Heart right ventricle (tissue), 16 donors: ENCODE measurements around the gene THSD7B. TPM values are rescaled to one million over a fixed set of nuclear protein-coding genes. Genes with fewer than 3 reads are reported as not detected.

Experiments
- ATAC-seq, 8 donors: fragments of 200-7000 bp; cut with Tn5 transposase; one replicate each; pipeline ENCODE4 v1.9.1; 2020; ENCODE audit warnings: mild to moderate bottlenecking in 8 of 8, moderate library complexity in 8 of 8, moderate number of reproducible peaks in 1 of 8
- DNase-seq, 2 donors: peaks; one replicate each; pipeline ENCODE4 v3.0.0-alpha.2; 2020
- H3K27ac ChIP-seq, 10 donors: fragments of 200-600 bp; sonication (generic) in 2 of 10; one replicate each; pipeline versions ENCODE4 v1.5.0 to v1.8.0; 2020 to 2022; ENCODE audit warnings: mild to moderate bottlenecking in 3 of 10
- H3K27me3 ChIP-seq, 7 donors: fragments of 200-600 bp; one replicate each; pipeline ENCODE4 v1.8.0; 2021 to 2022; ENCODE audit warnings: mild to moderate bottlenecking in 2 of 7
- H3K36me3 ChIP-seq, 9 donors: fragments of 200-600 bp; sonication (generic) in 1 of 9; one replicate each; pipeline versions ENCODE4 v1.5.0 to v1.8.0; 2020 to 2022; ENCODE audit warnings: mild to moderate bottlenecking in 2 of 9
- H3K4me1 ChIP-seq, 9 donors: fragments of 200-600 bp; sonication (generic) in 1 of 9; one replicate each; pipeline versions ENCODE4 v1.5.0 to v1.8.0; 2020 to 2022; ENCODE audit warnings: mild to moderate bottlenecking in 4 of 9
- H3K4me3 ChIP-seq, 10 donors: fragments of 200-600 bp; sonication (generic) in 2 of 10; one replicate each; pipeline versions ENCODE4 v1.5.0 to v1.8.0; 2020 to 2022; ENCODE audit warnings: mild to moderate bottlenecking in 7 of 10, moderate library complexity in 2 of 10
- H3K9me3 ChIP-seq, 11 donors: fragments of 200-600 bp in 10 of 11; sonication (generic) in 2 of 11; one replicate each; pipeline versions ENCODE4 v1.5.0 to v1.8.0; 2013 to 2022; ENCODE audit warnings: mild to moderate bottlenecking in 2 of 11, control low read depth in 1 of 11, moderate library complexity in 1 of 11
- CTCF ChIP-seq, 9 donors: fragments of 200-600 bp; sonication (generic) in 2 of 9; IDR thresholded peaks; one replicate each; pipeline versions ENCODE4 v1.5.0 to v1.8.0; 2021 to 2022; ENCODE audit warnings: antibody characterized with exemption in 9 of 9, mild to moderate bottlenecking in 5 of 9, moderate library complexity in 1 of 9
- WGBS, 2 donors: extraction: QIAGEN DNeasy Blood & Tissue Kit; methylation state at CpG; one replicate each; pipeline ENCODE4 v1.1.7; 2013; ENCODE audit warnings: inconsistent platforms in 1 of 2; 5-methylcytosine and 5-hydroxymethylcytosine counted together
- intact Hi-C, 10 donors: fragments of 100-400 bp; cut with DNase I; formaldehyde crosslinking; loops; one replicate each; pipeline versions ENCODE4 v1.11.1 to v1.14.2; 2022
- polyA plus RNA-seq, 2 donors: library from polyadenylated mRNA; stranded (reverse); fragments of 200-250 nt; gene quantifications; one replicate each; pipeline ENCODE4 v1.2.3, GENCODE V29; 2013
- total RNA-seq, 10 donors: library from RNA; stranded (reverse); fragmentation: NEBNext Ultra II Directional in 3 of 10; extraction: Animal tissue kit (Norgen Biotek cat#: 25700) in 3 of 10; gene quantifications; one replicate each; pipeline versions ENCODE4 v1.2.1 to v1.2.4, GENCODE V29; 2021 to 2023
- donor health status: Arrhythmogenic right ventricular cardiomyopathy.
- donor health status: ischemic (EF 13 %, LVEDD 7.1; RV severe dilation, severe dysfunction).
- donor health status: healthy with polysubstance abuse.
- donor health status: DM: no; HTN: yes; CAD: no.
- donor health status: DM: no; HTN: no; CAD: no.
- donor health status: ischemic (EF 25% LVEDD 6.9; RV normal size, moderate dysfunction).
- donor health status: ischemic (EF 25% LVEDD 5.7; RV mildly dilated, moderate dysfunction).
- donor health status: healthy.
- donor health status: DM: yes; HTN: yes; CAD: no.
- donor health status: Ischemic cardiomyopathy.
- donor health status: ischemic (EF 35%, LVEDD 5.7; RV mildly dilated, moderate dysfunction).
- donor health status: nonischemic (EF 11% LVEDD 7.7; RV severe dilation, severe dysfunction).
- donor health status: DM: yes; HTN: yes; CAD: no.
- donor health status: PGD.
- donor health status: ischemic (EF 29% LVEDD 5.4; RV normal size, mild dysfunction).
- donor health status: nonischemic (EF 23%, LVEDD 6.1; RV moderate dilation, normal function).

Gene THSD7B
- total and polyA plus RNA-seq, 12 donors, result 0.01 to 0.39 (median 0.18) TPM

GRCh38 chr2:137187216-137187615 lies 421.9 kb downstream of the THSD7B start:
- 71 to 86% methylated on average over 2 of the region's 2 CpGs for WGBS, 2 donors
- intact Hi-C loops, result no loop called here
- no peaks in the 10 kb centered on the region for H3K4me1 ChIP-seq

DNA sequence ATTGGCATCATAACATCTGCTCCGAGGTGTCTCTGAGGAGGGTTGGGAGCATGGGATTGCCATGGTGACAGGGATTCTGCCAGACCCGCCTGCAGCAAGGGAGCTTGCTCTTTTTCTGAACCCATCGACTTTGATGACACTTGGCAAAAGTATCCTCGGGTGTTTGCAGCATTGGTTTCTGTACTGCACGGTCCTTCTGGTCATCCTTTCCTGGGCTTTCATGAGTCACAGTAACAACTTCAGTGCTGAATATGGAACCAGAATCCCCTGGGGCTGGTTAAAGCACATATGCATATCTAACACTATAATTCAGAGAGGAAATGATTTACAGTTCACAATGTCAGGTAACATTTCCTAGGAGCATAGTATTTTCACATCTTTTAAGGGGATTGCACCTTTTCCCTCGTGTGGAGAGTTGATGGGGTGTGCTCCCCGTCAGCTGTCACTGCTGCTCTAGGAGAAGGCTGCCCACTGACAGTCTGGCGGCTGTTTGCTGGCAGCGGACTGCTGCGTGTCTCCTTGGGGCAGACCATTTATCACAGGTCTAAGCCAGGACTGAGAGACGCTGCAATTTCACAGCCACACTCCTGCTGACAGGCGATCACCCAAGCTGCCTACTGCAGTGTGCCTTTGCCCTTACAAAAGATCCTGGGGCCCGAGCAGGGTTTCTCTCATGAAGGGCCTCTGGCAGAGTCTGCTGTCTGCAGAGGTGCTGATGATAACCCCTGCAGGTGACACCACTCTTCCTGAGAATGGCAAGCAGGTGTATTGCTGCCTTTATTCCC lies 425.3 kb downstream of the THSD7B start:
- no peaks in the 10 kb centered on the region for H3K36me3 ChIP-seq
- no peak overlapping the region for H3K27ac ChIP-seq
- no peak overlapping the region for H3K4me3 ChIP-seq
- no peaks in the 10 kb centered on the region for H3K4me1 ChIP-seq
- WGBS, 2 donors, result 37 to 41% methylated on average over 13 of the region's 13 CpGs
- peaks cover 0 to 2% (median 0%) of the 10 kb centered on the region in 7 donors for H3K27me3 ChIP-seq
- peak in 5 of 8 donors; percentile 41 to 88 (median 73) for ATAC-seq
- H3K9me3 ChIP-seq, result peaks cover 0 to 4% (median 0%) of the 10 kb centered on the region in 11 donors
- no peak for TF ChIP-seq CTCF (IDR thresholded peaks at IDR 0.05)
- intact Hi-C loops, result no loop called here
- DNase-seq, result peak; percentile 12 to 23

More at GRCh38 chr2:137187216-137187615, 421.9 kb downstream of the THSD7B start:
- Histone ChIP-seq H3K27me3 (peaks cover 0 to 2% (median 0%) of the 10 kb centered on the region in 7 donors), H3K27ac (no peak overlapping the region), H3K9me3 (peaks cover 0 to 9% (median 0%) of the 10 kb centered on the region in 11 donors), H3K4me3 (no peak overlapping the region), H3K36me3 (no peaks in the 10 kb centered on the region)
- no peak for DNase-seq
- ATAC-seq, result no peak
- TF ChIP-seq CTCF (IDR thresholded peaks at IDR 0.05), result no peak

GRCh38 chr2:137192366-137193310 lies 427.3 kb downstream of the THSD7B start:
- TF ChIP-seq CTCF (IDR thresholded peaks at IDR 0.05), result no peak
- intact Hi-C loops, result no loop called here
- H3K9me3 ChIP-seq, result peaks cover 0 to 3% (median 0%) of the 10 kb centered on the region in 11 donors
- H3K4me1 ChIP-seq, result no peaks in the 10 kb centered on the region
- no peaks in the 10 kb centered on the region for H3K36me3 ChIP-seq
- H3K4me3 ChIP-seq, result no peak overlapping the region
- no peak for DNase-seq
- H3K27ac ChIP-seq, result no peak overlapping the region
- H3K27me3 ChIP-seq, result peaks cover 0 to 2% (median 0%) of the 10 kb centered on the region in 7 donors
- whole genome bisulfite sequencing, 2 donors, result 68 to 78% methylated on average over 6 of the region's 6 CpGs
- ATAC-seq, result no peak

DNA sequence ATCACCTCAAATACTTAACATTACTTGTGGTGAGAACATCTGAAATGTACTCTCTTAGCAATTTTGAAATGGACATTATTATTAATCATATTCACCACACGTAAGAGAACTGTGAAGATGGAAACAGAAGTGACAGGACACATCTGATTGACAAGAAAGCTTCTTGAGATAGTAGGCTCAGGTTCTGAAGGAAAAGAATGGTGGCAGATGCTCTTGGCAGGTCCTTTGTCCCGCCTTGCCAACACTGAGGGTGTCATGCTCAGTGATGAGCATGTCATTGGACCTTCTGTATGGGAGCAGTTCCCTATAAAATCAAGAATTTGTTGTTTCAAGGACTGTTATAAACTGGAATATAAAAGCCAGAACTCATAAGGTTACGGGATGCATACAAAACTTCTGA lies 428.1 kb downstream of the THSD7B start:
- intact Hi-C loops, result no loop called here
- H3K9me3 ChIP-seq, result peaks cover 0 to 3% (median 0%) of the 10 kb centered on the region in 11 donors

More for the DNA sequence above, 428.1 kb downstream of the THSD7B start:
- TF ChIP-seq CTCF (IDR thresholded peaks at IDR 0.05), result no peak
- DNase-seq (no peak), ATAC-seq (no peak)
- H3K36me3 ChIP-seq, result no peaks in the 10 kb centered on the region
- H3K4me3 ChIP-seq, result no peak overlapping the region
- 84 to 86% methylated on average over 3 of the region's 3 CpGs for WGBS, 2 donors
- H3K4me1 ChIP-seq, result no peaks in the 10 kb centered on the region
- peaks cover 0 to 2% (median 0%) of the 10 kb centered on the region in 7 donors for H3K27me3 ChIP-seq
- no peak overlapping the region for H3K27ac ChIP-seq
